GM18867 (cell line): ENCODE results near the gene TLR6.

Source experiments
- ATAC-seq: cut with Tn5 transposase; IDR thresholded peaks from one replicate; pipeline ENCODE4 v1.9.1; 2021; ENCODE audit warnings: mild to moderate bottlenecking, moderate library complexity; ENCODE audit not compliant: unreplicated experiment

Gene TLR6, protein sequence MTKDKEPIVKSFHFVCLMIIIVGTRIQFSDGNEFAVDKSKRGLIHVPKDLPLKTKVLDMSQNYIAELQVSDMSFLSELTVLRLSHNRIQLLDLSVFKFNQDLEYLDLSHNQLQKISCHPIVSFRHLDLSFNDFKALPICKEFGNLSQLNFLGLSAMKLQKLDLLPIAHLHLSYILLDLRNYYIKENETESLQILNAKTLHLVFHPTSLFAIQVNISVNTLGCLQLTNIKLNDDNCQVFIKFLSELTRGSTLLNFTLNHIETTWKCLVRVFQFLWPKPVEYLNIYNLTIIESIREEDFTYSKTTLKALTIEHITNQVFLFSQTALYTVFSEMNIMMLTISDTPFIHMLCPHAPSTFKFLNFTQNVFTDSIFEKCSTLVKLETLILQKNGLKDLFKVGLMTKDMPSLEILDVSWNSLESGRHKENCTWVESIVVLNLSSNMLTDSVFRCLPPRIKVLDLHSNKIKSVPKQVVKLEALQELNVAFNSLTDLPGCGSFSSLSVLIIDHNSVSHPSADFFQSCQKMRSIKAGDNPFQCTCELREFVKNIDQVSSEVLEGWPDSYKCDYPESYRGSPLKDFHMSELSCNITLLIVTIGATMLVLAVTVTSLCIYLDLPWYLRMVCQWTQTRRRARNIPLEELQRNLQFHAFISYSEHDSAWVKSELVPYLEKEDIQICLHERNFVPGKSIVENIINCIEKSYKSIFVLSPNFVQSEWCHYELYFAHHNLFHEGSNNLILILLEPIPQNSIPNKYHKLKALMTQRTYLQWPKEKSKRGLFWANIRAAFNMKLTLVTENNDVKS

DNA sequence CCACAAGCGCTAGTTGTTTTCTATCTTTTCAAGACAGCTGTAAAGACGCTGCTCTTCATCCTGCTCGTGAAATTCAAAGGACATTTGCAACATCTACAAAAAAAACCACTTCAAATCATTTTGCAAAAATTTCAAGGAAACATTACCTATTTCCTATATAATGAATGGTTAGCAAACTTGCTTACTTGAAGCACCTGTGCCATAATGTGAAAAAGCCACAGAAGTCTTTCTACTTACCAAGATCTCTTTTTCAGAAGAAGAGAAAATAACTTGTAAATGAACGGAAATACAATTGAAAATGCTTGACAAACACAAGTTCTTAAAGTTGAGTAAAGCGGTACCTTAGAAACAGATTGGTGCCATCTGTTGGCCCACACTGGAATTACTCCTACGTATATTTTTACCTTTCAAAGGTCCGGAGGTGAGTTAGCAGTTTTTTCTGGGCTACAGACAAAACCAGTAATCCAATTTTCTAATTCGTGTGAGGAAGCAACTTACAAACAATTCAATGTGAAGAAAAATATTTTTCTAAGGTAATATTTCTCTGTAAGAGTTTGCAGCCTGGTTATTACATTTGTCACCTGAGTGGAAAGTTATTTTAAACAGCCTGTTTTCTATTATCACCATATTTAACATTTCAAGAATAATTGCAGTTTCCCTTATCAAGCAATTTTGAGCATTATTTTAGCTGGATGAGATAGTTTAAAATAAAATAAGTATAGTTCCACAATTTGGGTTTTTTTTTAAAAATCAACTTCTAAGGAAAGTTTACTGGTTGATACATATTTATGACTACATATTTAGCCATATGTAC lies at the start of gene TLR6:
Gene TLR6, minus strand, starts transcription at position 294 of the 814 bp plus-strand sequence. CDS start 27,344 bp downstream, outside the sequence.
- ATAC-seq, result peak; percentile 51

GRCh38 chr4:38905652-38906385 lies 49.2 kb upstream of the TLR6 start:
- no peak for ATAC-seq

GRCh38 chr4:38904682-38905081 lies 48.1 kb upstream of the TLR6 start:
- ATAC-seq, result no peak

GRCh38 chr4:38904090-38904666 lies 47.6 kb upstream of the TLR6 start:
- ATAC-seq, result no peak

GRCh38 chr4:38902695-38903094 lies 46.1 kb upstream of the TLR6 start:
- no peak for ATAC-seq

DNA sequence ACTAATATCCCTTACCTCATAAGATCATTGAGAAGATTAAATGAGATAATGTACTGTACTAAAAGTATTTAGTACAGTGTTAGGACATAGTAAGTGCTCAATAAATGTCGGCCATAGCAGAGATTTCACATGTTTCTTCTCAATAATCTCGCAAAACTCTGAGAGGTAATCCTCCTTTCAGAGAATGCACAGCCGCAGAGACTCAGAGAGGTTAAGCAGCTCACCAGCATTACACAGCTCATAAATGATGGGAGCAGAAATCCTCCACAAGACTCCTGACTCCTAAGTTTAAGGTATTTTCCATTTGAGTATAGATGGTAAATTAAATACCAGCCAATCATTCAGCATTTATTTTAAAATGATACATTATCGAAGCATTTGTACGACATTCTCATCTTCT lies 45.6 kb upstream of the TLR6 start:
- ATAC-seq, result no peak

DNA sequence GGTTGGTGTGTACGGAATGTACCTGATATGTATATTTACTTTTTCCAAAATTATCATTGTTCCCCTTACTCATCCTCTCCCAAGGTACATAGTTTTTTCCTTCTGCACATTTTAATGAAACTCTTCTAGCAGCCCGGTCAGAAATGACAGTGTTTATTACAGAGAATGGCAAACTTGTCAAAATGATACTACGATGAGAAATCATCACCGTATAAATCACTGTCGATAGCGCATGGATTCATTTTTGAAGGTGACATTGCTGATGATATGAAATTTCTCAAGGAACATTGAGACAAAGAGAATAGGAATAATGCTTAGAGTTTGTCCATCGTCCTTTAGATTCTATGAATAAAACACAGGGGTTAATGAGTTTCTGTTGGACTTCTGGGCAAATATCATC lies 41.6 kb upstream of the TLR6 start:
- no peak for ATAC-seq

GRCh38 chr4:38896940-38897339 lies 40.3 kb upstream of the TLR6 start:
- no peak for ATAC-seq

DNA sequence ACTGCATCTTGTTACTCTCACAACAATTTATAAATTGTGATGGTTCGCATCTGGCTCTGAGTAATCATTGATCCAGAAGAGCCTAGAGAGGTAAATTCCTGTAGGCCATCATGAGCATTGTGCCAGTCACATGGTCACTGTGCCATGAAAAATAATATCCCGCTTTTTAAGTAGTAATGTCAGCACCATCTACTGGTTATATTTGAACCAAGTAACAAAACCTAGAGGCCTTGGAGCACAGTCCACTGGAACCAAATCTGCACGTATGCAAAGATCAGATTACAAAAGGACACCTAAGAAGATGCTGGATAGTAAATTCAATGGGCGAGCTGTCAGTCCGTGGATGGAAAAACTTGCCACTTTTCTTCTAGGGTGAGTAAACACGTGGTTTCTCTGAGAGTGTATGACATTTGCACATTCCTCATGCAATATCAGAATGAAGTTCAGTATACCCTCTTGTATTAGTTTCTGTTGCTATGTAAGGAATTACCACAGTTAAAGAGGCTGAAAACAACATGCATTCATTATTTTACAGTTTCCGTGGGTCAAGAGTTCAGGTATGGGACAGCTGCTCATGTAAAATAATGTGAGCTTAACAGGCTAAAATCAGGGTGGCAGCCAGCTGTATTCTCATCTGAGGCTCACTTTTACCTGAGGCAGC lies 37.8 kb upstream of the TLR6 start:
- ATAC-seq, result peak; percentile 35

- no peak for ATAC-seq
These were observed 34.7 kb upstream of the TLR6 start for GRCh38 chr4:38891051-38891983.

GRCh38 chr4:38889143-38889542 lies 32.5 kb upstream of the TLR6 start:
- ATAC-seq, result peak; percentile 67

GRCh38 chr4:38884254-38884653 lies 27.6 kb upstream of the TLR6 start:
- ATAC-seq, result no peak

DNA sequence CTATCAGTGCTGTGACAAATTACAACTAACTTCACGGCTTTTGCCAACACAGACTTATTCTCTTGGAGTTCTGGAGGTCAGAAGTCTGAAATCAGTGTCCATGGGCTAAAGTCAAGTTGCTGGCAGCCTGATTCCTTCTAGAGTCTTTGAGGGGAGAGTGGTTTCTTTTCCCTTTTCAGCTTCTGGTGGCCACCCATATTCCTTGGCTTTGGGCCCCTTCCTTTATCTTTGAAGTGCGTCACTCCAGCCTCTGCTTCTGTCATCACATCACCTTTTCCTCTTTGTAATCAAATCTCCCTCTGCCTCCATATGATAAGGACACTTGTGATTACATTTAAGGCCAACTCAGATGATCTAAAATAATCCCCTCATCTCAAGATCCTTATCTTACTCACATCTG lies 20.0 kb upstream of the TLR6 start:
- no peak for ATAC-seq

GRCh38 chr4:38873290-38873944 lies 16.8 kb upstream of the TLR6 start:
- ATAC-seq, result no peak

GRCh38 chr4:38872620-38873019 lies 16.0 kb upstream of the TLR6 start:
- no peak for ATAC-seq

DNA sequence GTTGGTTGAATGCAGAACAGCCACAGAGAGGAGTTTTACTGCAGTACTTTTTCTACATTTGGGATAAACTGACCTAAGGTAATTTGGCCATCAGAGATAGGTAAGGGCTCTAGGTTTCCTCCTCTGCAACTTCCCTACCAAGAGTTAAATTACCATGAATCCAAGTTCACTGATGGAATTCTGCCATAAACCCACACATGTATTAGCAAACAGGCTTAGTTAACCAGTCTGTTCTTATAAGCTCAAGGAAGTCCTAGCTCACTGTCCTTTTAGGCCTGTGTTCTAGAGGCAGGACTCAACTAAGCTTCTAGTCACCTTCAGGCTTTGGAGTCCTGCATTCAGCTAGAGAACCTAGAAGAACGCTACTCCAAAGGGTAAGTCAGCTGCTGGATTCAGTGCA lies 15.0 kb upstream of the TLR6 start:
- ATAC-seq, result no peak

GRCh38 chr4:38870098-38870808 lies 13.6 kb upstream of the TLR6 start:
- no peak for ATAC-seq
